Type B pancreatic cell (in vitro differentiated cells): ENCODE measurements around the gene COPS9. TPM values are rescaled to one million over a fixed set of nuclear protein-coding genes. Genes with fewer than 3 reads are reported as not detected.

Source experiments
- DNase-seq: peaks from one replicate; pipeline ENCODE4 v3.0.0; 2021; ENCODE audit warnings: mixed read lengths; ENCODE audit not compliant: unreplicated experiment; ENCODE audit errors: extremely low spot score
- H3K27ac Mint-ChIP-seq: 2 replicates; pipeline ENCODE4 v1.8.0; 2021; ENCODE audit warnings: mild to moderate bottlenecking, mixed read lengths
- H3K27me3 Mint-ChIP-seq: 2 replicates; pipeline ENCODE4 v1.8.0; 2021; ENCODE audit warnings: mixed read lengths
- H3K36me3 Mint-ChIP-seq: 2 replicates; pipeline ENCODE4 v1.8.0; 2021; ENCODE audit warnings: mixed read lengths
- H3K4me1 Mint-ChIP-seq: one replicate; pipeline ENCODE4 v1.8.0; 2021; ENCODE audit warnings: mixed read lengths; ENCODE audit not compliant: unreplicated experiment
- H3K4me3 Mint-ChIP-seq: 2 replicates; pipeline ENCODE4 v1.8.0; 2021; ENCODE audit warnings: mild to moderate bottlenecking, mixed read lengths
- H3K9me3 Mint-ChIP-seq: 2 replicates; pipeline ENCODE4 v1.8.0; 2021; ENCODE audit warnings: mixed read lengths
- CTCF ChIP-seq: fragments of 200-600 bp; sonication (generic); conservative IDR thresholded peaks from 2 replicates; pipeline ENCODE4 v1.5.0; 2021; ENCODE audit warnings: antibody characterized with exemption, mild to moderate bottlenecking
- total RNA-seq: library from RNA; stranded (reverse); gene quantifications from 2 replicates; pipeline ENCODE4 v1.2.1, GENCODE V29; 2021; ENCODE audit warnings: low replicate concordance

Gene COPS9
- total RNA-seq, 1 donor from 2014 or later, result 131 TPM

- TF ChIP-seq CTCF, result no peak
- Mint-ChIP-seq H3K36me3 (no peaks in the 10 kb centered on the region), H3K9me3 (no peaks in the 10 kb centered on the region), H3K4me3 (no peak overlapping the region), H3K27ac (no peak overlapping the region), H3K4me1 (peaks cover 15% of the 10 kb centered on the region), H3K27me3 (peaks cover 38% of the 10 kb centered on the region)
- DNase-seq, result no peak
Measured at GRCh38 chr2:240168041-240168440, 31.9 kb upstream of the COPS9 start.

GRCh38 chr2:240167588-240167880, 31.4 kb upstream of the COPS9 start:
- no peak overlapping the region for H3K27ac Mint-ChIP-seq

GRCh38 chr2:240166761-240167587, 30.9 kb upstream of the COPS9 start:
- Mint-ChIP-seq H3K4me1 (peaks cover 15% of the 10 kb centered on the region), H3K36me3 (no peaks in the 10 kb centered on the region), H3K27ac (no peak overlapping the region), H3K27me3 (peaks cover 44% of the 10 kb centered on the region), H3K4me3 (no peak overlapping the region), H3K9me3 (no peaks in the 10 kb centered on the region)
- no peak for DNase-seq
- no peak for TF ChIP-seq CTCF

More at GRCh38 chr2:240167588-240167880, 31.4 kb upstream of the COPS9 start:
- H3K27me3 Mint-ChIP-seq, result peaks cover 39% of the 10 kb centered on the region
- peaks cover 15% of the 10 kb centered on the region for H3K4me1 Mint-ChIP-seq
- TF ChIP-seq CTCF, result no peak
- no peaks in the 10 kb centered on the region for H3K9me3 Mint-ChIP-seq
- H3K36me3 Mint-ChIP-seq, result no peaks in the 10 kb centered on the region
- no peak overlapping the region for H3K4me3 Mint-ChIP-seq
- DNase-seq, result no peak

GRCh38 chr2:240166191-240166590, 30.1 kb upstream of the COPS9 start:
- Mint-ChIP-seq H3K27me3 (peaks cover 43% of the 10 kb centered on the region), H3K4me3 (no peak overlapping the region), H3K36me3 (no peaks in the 10 kb centered on the region), H3K27ac (no peak overlapping the region), H3K9me3 (no peaks in the 10 kb centered on the region), H3K4me1 (peaks cover 11% of the 10 kb centered on the region)
- DNase-seq, result no peak
- no peak for TF ChIP-seq CTCF

- Mint-ChIP-seq H3K4me3 (no peak overlapping the region), H3K27ac (no peak overlapping the region), H3K27me3 (peaks cover 41% of the 10 kb centered on the region), H3K4me1 (peaks cover 6% of the 10 kb centered on the region), H3K36me3 (no peaks in the 10 kb centered on the region), H3K9me3 (no peaks in the 10 kb centered on the region)
- TF ChIP-seq CTCF, result no peak
- no peak for DNase-seq
Measured at GRCh38 chr2:240165661-240166060, 29.6 kb upstream of the COPS9 start.

- no peaks in the 10 kb centered on the region for H3K9me3 Mint-ChIP-seq
- no peak for DNase-seq
- H3K36me3 Mint-ChIP-seq, result no peaks in the 10 kb centered on the region
- TF ChIP-seq CTCF, result no peak
- no peak overlapping the region for H3K4me3 Mint-ChIP-seq
- H3K27me3 Mint-ChIP-seq, result peaks cover 41% of the 10 kb centered on the region
- no peak overlapping the region for H3K27ac Mint-ChIP-seq
- no peaks in the 10 kb centered on the region for H3K4me1 Mint-ChIP-seq
Measured at GRCh38 chr2:240165034-240165433, 28.9 kb upstream of the COPS9 start.
